Neural progenitor cell (in vitro differentiated cells): ENCODE measurements around the gene GAL3ST3. TPM values are rescaled to one million over a fixed set of nuclear protein-coding genes. Genes with fewer than 3 reads are reported as not detected.

ENCODE experiments used
- DNase-seq: peaks from one replicate; pipeline ENCODE4 v3.0.0-alpha.2; 2016; ENCODE audit warnings: low spot score
- H2AFZ ChIP-seq: fragments of 200-600 bp; sonication (generic); replicated peaks from 2 replicates; pipeline ENCODE4 v1.6.1; 2016; ENCODE audit warnings: antibody characterized with exemption
- H3F3A ChIP-seq: fragments of 200-600 bp; sonication (generic); 2 replicates; pipeline ENCODE4 v1.6.1; 2016; ENCODE audit warnings: antibody characterized with exemption, low read depth
- H3K27ac ChIP-seq: fragments of 200-600 bp; sonication (generic); 2 replicates; pipeline ENCODE4 v1.5.1; 2016; ENCODE audit warnings: mild to moderate bottlenecking
- H3K27me3 ChIP-seq: fragments of 200-600 bp; sonication (generic); 2 replicates; pipeline ENCODE4 v1.6.1; 2016; ENCODE audit warnings: mild to moderate bottlenecking, moderate library complexity
- H3K36me3 ChIP-seq: fragments of 200-600 bp; sonication (generic); 2 replicates; pipeline ENCODE4 v1.5.1; 2016
- H3K4me1 ChIP-seq: fragments of 200-600 bp; sonication (generic); 2 replicates; pipeline ENCODE4 v1.6.1; 2016; ENCODE audit warnings: mixed run types
- H3K4me2 ChIP-seq: fragments of 200-600 bp; sonication (generic); 2 replicates; pipeline ENCODE4 v1.6.1; 2016
- H3K4me3 ChIP-seq: fragments of 200-600 bp; sonication (generic); 2 replicates; pipeline ENCODE4 v1.5.1; 2016
- H3K79me2 ChIP-seq: fragments of 200-600 bp; sonication (generic); 2 replicates; pipeline ENCODE4 v1.6.1; 2016; ENCODE audit warnings: low read depth
- H3K9ac ChIP-seq: fragments of 200-600 bp; sonication (generic); 2 replicates; pipeline ENCODE4 v1.6.1; 2016
- H3K9me3 ChIP-seq: fragments of 200-600 bp; sonication (generic); 2 replicates; pipeline ENCODE4 v1.5.1; 2016; ENCODE audit warnings: low read depth
- H4K20me1 ChIP-seq: fragments of 200-600 bp; sonication (generic); 2 replicates; pipeline ENCODE4 v1.6.1; 2016; ENCODE audit warnings: low read depth
- H3K27ac Mint-ChIP-seq: 3 replicates; pipeline ENCODE4 v1.8.0; 2021; ENCODE audit warnings: mixed read lengths
- H3K27me3 Mint-ChIP-seq: 2 replicates; pipeline ENCODE4 v1.8.0; 2022; ENCODE audit warnings: low read depth, mild to moderate bottlenecking, inconsistent platforms, moderate library complexity, mixed read lengths; ENCODE audit not compliant: insufficient read depth
- H3K36me3 Mint-ChIP-seq: 3 replicates; pipeline ENCODE4 v1.8.0; 2021; ENCODE audit warnings: mixed read lengths
- H3K4me1 Mint-ChIP-seq: 3 replicates; pipeline ENCODE4 v1.8.0; 2021; ENCODE audit warnings: mixed read lengths
- H3K4me3 Mint-ChIP-seq: 3 replicates; pipeline ENCODE4 v1.8.0; 2021; ENCODE audit warnings: mild to moderate bottlenecking, moderate library complexity, mixed read lengths
- H3K9me3 Mint-ChIP-seq: 3 replicates; pipeline ENCODE4 v1.8.0; 2020; ENCODE audit warnings: mixed read lengths
- CTCF ChIP-seq: fragments of 200-600 bp; sonication (generic); IDR thresholded peaks from 2 replicates; pipeline ENCODE4 v1.5.1; 2017; ENCODE audit warnings: antibody characterized with exemption, mild to moderate bottlenecking
- EZH2 ChIP-seq: fragments of 200-600 bp; sonication (generic); IDR thresholded peaks from 2 replicates; pipeline ENCODE4 v1.6.1; 2017; ENCODE audit warnings: antibody characterized with exemption, mild to moderate bottlenecking, moderate library complexity
- EZH2phosphoT487 ChIP-seq: fragments of 200-600 bp; sonication (generic); IDR thresholded peaks from 2 replicates; pipeline ENCODE4 v1.6.1; 2017; ENCODE audit warnings: antibody characterized with exemption
- total RNA-seq: library from RNA; depleted of rRNA; stranded (reverse); fragments of >200 nt; gene quantifications from 2 replicates; pipeline ENCODE4 v1.2.3, GENCODE V29; 2015; ENCODE audit warnings: low replicate concordance

The GAL3ST3 gene
- total RNA-seq, 1 donor from 2014 or later = 8.5 TPM

- H3K79me2 ChIP-seq = peaks cover 15% of the 10 kb centered on the region
- H3K4me2 ChIP-seq = no peak overlapping the region
- H3K4me1 ChIP-seq = peaks cover 15% of the 10 kb centered on the region
Observed at GRCh38 chr11:66067640-66068039, 18.7 kb upstream of the GAL3ST3 start.

GRCh38 chr11:66066751-66067150 is 17.8 kb upstream of the GAL3ST3 start:
- peaks cover 9% of the 10 kb centered on the region for H3K79me2 ChIP-seq
- no peaks in the 10 kb centered on the region for H3K27me3 ChIP-seq
- H3K4me1 Mint-ChIP-seq = peaks cover 12% of the 10 kb centered on the region
- peaks cover 14% of the 10 kb centered on the region for H3K4me1 ChIP-seq
- DNase-seq = no peak
- H3K4me2 ChIP-seq = no peak overlapping the region
- peaks cover 3% of the 10 kb centered on the region for H3K27me3 Mint-ChIP-seq
- no peak overlapping the region for H3K27ac ChIP-seq
- H4K20me1 ChIP-seq = peaks cover 33% of the 10 kb centered on the region
- no peak overlapping the region for H3K9ac ChIP-seq
- no peaks in the 10 kb centered on the region for H3K9me3 Mint-ChIP-seq
- no peak overlapping the region for H2AFZ ChIP-seq
- H3K27ac Mint-ChIP-seq = no peak overlapping the region
- H3K9me3 ChIP-seq = no peaks in the 10 kb centered on the region
- peaks cover 53% of the 10 kb centered on the region for H3F3A ChIP-seq
- H3K4me3 Mint-ChIP-seq = no peak overlapping the region
- peaks cover 40% of the 10 kb centered on the region for H3K36me3 Mint-ChIP-seq
- TF ChIP-seq EZH2 (no peak), EZH2phosphoT487 (no peak), CTCF (no peak)
- no peak overlapping the region for H3K4me3 ChIP-seq
- peaks cover 27% of the 10 kb centered on the region for H3K36me3 ChIP-seq

More at GRCh38 chr11:66067640-66068039, 18.7 kb upstream of the GAL3ST3 start:
- H3K9ac ChIP-seq = no peak overlapping the region
- no peak overlapping the region for H3K27ac ChIP-seq
- peaks cover 51% of the 10 kb centered on the region for H3F3A ChIP-seq
- DNase-seq = no peak
- H3K9me3 ChIP-seq = no peaks in the 10 kb centered on the region
- no peaks in the 10 kb centered on the region for H3K9me3 Mint-ChIP-seq
- TF ChIP-seq EZH2phosphoT487 (no peak), CTCF (no peak), EZH2 (no peak)
- peaks cover 38% of the 10 kb centered on the region for H3K36me3 Mint-ChIP-seq
- H4K20me1 ChIP-seq = peaks cover 33% of the 10 kb centered on the region
- no peak overlapping the region for H3K27ac Mint-ChIP-seq
- no peaks in the 10 kb centered on the region for H3K27me3 ChIP-seq
- H2AFZ ChIP-seq = no peak overlapping the region
- peaks cover 19% of the 10 kb centered on the region for H3K4me1 Mint-ChIP-seq
- H3K27me3 Mint-ChIP-seq = peaks cover 3% of the 10 kb centered on the region
- H3K4me3 ChIP-seq = no peak overlapping the region
- H3K4me3 Mint-ChIP-seq = no peak overlapping the region
- H3K36me3 ChIP-seq = peaks cover 21% of the 10 kb centered on the region

- H3F3A ChIP-seq = peaks cover 49% of the 10 kb centered on the region
Observed at GRCh38 chr11:66064571-66064970, 15.6 kb upstream of the GAL3ST3 start.

More at GRCh38 chr11:66064571-66064970, 15.6 kb upstream of the GAL3ST3 start:
- H3K4me2 ChIP-seq = no peak overlapping the region
- Mint-ChIP-seq H3K4me1 (peaks cover 4% of the 10 kb centered on the region), H3K27ac (no peak overlapping the region), H3K27me3 (peaks cover 3% of the 10 kb centered on the region), H3K9me3 (no peaks in the 10 kb centered on the region), H3K36me3 (peaks cover 54% of the 10 kb centered on the region), H3K4me3 (no peak overlapping the region)
- H4K20me1 ChIP-seq = peaks cover 28% of the 10 kb centered on the region
- peaks cover 27% of the 10 kb centered on the region for H3K36me3 ChIP-seq
- no peak overlapping the region for H3K9ac ChIP-seq
- no peak for TF ChIP-seq EZH2phosphoT487
- no peak for TF ChIP-seq EZH2
- no peak for TF ChIP-seq CTCF
- H3K9me3 ChIP-seq = no peaks in the 10 kb centered on the region
- no peak overlapping the region for H3K27ac ChIP-seq
- no peaks in the 10 kb centered on the region for H3K79me2 ChIP-seq
- peaks cover 5% of the 10 kb centered on the region for H3K4me1 ChIP-seq
- H2AFZ ChIP-seq = no peak overlapping the region
- no peak overlapping the region for H3K4me3 ChIP-seq
- H3K27me3 ChIP-seq = no peaks in the 10 kb centered on the region
- no peak for DNase-seq
